ENCODE results near the gene FBXO48. TPM values are rescaled to one million over a fixed set of nuclear protein-coding genes. Genes with fewer than 3 reads are reported as not detected.

The FBXO48 gene
- total RNA-seq, 1 donor: 0.72 TPM

GRCh38 chr2:68456198-68456597 is 10.9 kb downstream of the FBXO48 start:
- no peak overlapping the region for H3K27ac ChIP-seq (ENCODE audit: low read depth, low read length)
- no peaks in the 10 kb centered on the region for H3K9me3 ChIP-seq (ENCODE audit: low read depth, low read length)
- H2AFZ ChIP-seq (ENCODE audit: low read length): no peak overlapping the region
- peaks cover 18% of the 10 kb centered on the region for H3K4me1 ChIP-seq (ENCODE audit: insufficient read depth, low read length)
- no peak overlapping the region for H3K4me3 ChIP-seq (ENCODE audit: insufficient read depth, low read length)
- H3K27me3 ChIP-seq (ENCODE audit: insufficient read depth, low read length): no peaks in the 10 kb centered on the region
- no peak for DNase-seq (ENCODE audit: insufficient read length, low spot score, missing footprints)
- TF ChIP-seq, protein P1, sequence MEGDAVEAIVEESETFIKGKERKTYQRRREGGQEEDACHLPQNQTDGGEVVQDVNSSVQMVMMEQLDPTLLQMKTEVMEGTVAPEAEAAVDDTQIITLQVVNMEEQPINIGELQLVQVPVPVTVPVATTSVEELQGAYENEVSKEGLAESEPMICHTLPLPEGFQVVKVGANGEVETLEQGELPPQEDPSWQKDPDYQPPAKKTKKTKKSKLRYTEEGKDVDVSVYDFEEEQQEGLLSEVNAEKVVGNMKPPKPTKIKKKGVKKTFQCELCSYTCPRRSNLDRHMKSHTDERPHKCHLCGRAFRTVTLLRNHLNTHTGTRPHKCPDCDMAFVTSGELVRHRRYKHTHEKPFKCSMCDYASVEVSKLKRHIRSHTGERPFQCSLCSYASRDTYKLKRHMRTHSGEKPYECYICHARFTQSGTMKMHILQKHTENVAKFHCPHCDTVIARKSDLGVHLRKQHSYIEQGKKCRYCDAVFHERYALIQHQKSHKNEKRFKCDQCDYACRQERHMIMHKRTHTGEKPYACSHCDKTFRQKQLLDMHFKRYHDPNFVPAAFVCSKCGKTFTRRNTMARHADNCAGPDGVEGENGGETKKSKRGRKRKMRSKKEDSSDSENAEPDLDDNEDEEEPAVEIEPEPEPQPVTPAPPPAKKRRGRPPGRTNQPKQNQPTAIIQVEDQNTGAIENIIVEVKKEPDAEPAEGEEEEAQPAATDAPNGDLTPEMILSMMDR (IDR thresholded peaks at IDR 0.05; ENCODE audit: extremely low read depth, low read depth, low read length): no peak
- no peaks in the 10 kb centered on the region for H3K79me2 ChIP-seq (ENCODE audit: insufficient read depth, low read length)
- H3K36me3 ChIP-seq (ENCODE audit: insufficient read depth, low read length): no peaks in the 10 kb centered on the region
- H3K4me2 ChIP-seq (ENCODE audit: insufficient read depth, low read length): no peak overlapping the region
- H4K20me1 ChIP-seq (ENCODE audit: insufficient read depth, low read length): no peaks in the 10 kb centered on the region

DNA sequence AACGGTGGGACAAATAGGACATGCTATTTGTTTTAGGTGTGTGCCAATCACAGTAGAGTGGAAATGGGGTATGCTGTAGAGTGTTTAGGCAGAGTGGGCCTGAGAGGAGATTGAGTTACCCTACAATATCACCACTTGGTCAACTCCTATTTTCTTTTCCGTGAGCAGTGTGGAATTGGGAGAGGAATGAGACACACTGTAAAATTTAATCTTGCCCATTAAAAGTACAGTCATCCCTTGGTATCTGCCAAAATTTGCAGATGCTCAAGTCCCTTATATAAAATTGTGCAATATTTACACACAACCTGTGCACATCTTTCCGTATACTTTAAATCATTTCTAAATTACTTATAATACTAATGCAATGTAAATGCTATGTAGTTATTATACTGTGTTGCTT is 12.4 kb downstream of the FBXO48 start:
- no peak for DNase-seq (ENCODE audit: insufficient read length, low spot score, missing footprints)
- no peak overlapping the region for H3K27ac ChIP-seq (ENCODE audit: low read depth, low read length)
- H3K4me3 ChIP-seq (ENCODE audit: insufficient read depth, low read length): no peak overlapping the region
- H3K27me3 ChIP-seq (ENCODE audit: insufficient read depth, low read length): no peaks in the 10 kb centered on the region
- H3K36me3 ChIP-seq (ENCODE audit: insufficient read depth, low read length): no peaks in the 10 kb centered on the region
- H3K79me2 ChIP-seq (ENCODE audit: insufficient read depth, low read length): no peaks in the 10 kb centered on the region
- H3K4me2 ChIP-seq (ENCODE audit: insufficient read depth, low read length): no peak overlapping the region
- H3K9me3 ChIP-seq (ENCODE audit: low read depth, low read length): no peaks in the 10 kb centered on the region
- H4K20me1 ChIP-seq (ENCODE audit: insufficient read depth, low read length): no peaks in the 10 kb centered on the region
- TF ChIP-seq, protein P1 (IDR thresholded peaks at IDR 0.05; ENCODE audit: extremely low read depth, low read depth, low read length): no peak
- H3K4me1 ChIP-seq (ENCODE audit: insufficient read depth, low read length): peaks cover 18% of the 10 kb centered on the region
- no peak overlapping the region for H2AFZ ChIP-seq (ENCODE audit: low read length)

- no peak for DNase-seq (ENCODE audit: insufficient read length, low spot score, missing footprints)
- Histone ChIP-seq H3K27ac (ENCODE audit: low read depth, low read length) (no peak overlapping the region), H4K20me1 (ENCODE audit: insufficient read depth, low read length) (no peaks in the 10 kb centered on the region), H3K4me3 (ENCODE audit: insufficient read depth, low read length) (no peak overlapping the region), H3K4me1 (ENCODE audit: insufficient read depth, low read length) (peaks cover 13% of the 10 kb centered on the region), H3K27me3 (ENCODE audit: insufficient read depth, low read length) (no peaks in the 10 kb centered on the region), H3K4me2 (ENCODE audit: insufficient read depth, low read length) (no peak overlapping the region), H2AFZ (ENCODE audit: low read length) (no peak overlapping the region), H3K36me3 (ENCODE audit: insufficient read depth, low read length) (no peaks in the 10 kb centered on the region), H3K9me3 (ENCODE audit: low read depth, low read length) (no peaks in the 10 kb centered on the region), H3K79me2 (ENCODE audit: insufficient read depth, low read length) (no peaks in the 10 kb centered on the region)
- TF ChIP-seq, protein P1 (IDR thresholded peaks at IDR 0.05; ENCODE audit: extremely low read depth, low read depth, low read length): no peak
Measured at GRCh38 chr2:68453761-68454360, 13.2 kb downstream of the FBXO48 start.

- DNase-seq (ENCODE audit: insufficient read length, low spot score, missing footprints): no peak
- TF ChIP-seq, protein P1 (IDR thresholded peaks at IDR 0.05; ENCODE audit: extremely low read depth, low read depth, low read length): no peak
- Histone ChIP-seq H3K36me3 (ENCODE audit: insufficient read depth, low read length) (no peaks in the 10 kb centered on the region), H4K20me1 (ENCODE audit: insufficient read depth, low read length) (no peaks in the 10 kb centered on the region), H3K4me1 (ENCODE audit: insufficient read depth, low read length) (no peaks in the 10 kb centered on the region), H3K79me2 (ENCODE audit: insufficient read depth, low read length) (no peaks in the 10 kb centered on the region), H3K9me3 (ENCODE audit: low read depth, low read length) (no peaks in the 10 kb centered on the region), H2AFZ (ENCODE audit: low read length) (no peak overlapping the region), H3K27ac (ENCODE audit: low read depth, low read length) (no peak overlapping the region), H3K27me3 (ENCODE audit: insufficient read depth, low read length) (no peaks in the 10 kb centered on the region), H3K4me3 (ENCODE audit: insufficient read depth, low read length) (no peak overlapping the region), H3K4me2 (ENCODE audit: insufficient read depth, low read length) (no peak overlapping the region)
Measured at GRCh38 chr2:68452158-68452900, 14.8 kb downstream of the FBXO48 start.
